ENCODE results near the gene SLC25A51.

DNA sequence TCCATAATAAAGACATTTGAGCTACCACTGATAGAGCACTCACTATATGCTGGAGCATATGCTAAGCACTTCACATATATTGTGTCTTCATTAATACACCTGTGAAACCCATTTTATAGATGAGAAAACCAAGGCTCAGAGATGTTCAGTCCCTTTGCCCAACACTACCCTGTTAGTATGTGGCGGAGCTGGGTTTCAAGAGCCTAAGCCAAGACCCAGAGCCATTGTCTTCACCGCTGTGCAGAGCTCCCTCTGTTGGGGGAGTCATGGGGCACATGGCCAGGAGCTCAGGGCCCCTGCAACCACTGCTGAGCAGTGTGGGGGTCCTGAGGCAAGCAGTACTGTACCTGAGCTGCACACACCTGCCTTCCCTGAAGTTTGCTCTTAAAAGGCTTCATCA lies 37.3 kb upstream of the SLC25A51 start:
- TF ChIP-seq, protein P1, sequence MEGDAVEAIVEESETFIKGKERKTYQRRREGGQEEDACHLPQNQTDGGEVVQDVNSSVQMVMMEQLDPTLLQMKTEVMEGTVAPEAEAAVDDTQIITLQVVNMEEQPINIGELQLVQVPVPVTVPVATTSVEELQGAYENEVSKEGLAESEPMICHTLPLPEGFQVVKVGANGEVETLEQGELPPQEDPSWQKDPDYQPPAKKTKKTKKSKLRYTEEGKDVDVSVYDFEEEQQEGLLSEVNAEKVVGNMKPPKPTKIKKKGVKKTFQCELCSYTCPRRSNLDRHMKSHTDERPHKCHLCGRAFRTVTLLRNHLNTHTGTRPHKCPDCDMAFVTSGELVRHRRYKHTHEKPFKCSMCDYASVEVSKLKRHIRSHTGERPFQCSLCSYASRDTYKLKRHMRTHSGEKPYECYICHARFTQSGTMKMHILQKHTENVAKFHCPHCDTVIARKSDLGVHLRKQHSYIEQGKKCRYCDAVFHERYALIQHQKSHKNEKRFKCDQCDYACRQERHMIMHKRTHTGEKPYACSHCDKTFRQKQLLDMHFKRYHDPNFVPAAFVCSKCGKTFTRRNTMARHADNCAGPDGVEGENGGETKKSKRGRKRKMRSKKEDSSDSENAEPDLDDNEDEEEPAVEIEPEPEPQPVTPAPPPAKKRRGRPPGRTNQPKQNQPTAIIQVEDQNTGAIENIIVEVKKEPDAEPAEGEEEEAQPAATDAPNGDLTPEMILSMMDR (IDR thresholded peaks at IDR 0.05) = no peak
- TF ChIP-seq POLR2A (IDR thresholded peaks at IDR 0.05) (no peak), POLR2AphosphoS5 (IDR thresholded peaks at IDR 0.05) (no peak)

Measured in breast epithelium (tissue), 3 donors.